ENCODE measurements around the gene OR8A1.
"Not testable (repeated sequence)": the region's sequence is repeated elsewhere in the genome, so short reads cannot be mapped to it uniquely, and the experiment has no call there.

OR8A1 gene

GRCh38 chr11:124600621-124601320 lies 31.0 kb downstream of the OR8A1 start:
- no peaks in the 10 kb centered on the region for H3K9me3 ChIP-seq (ENCODE audit: control insufficient read depth, low read length)
- no peaks in the 10 kb centered on the region for H3K36me3 ChIP-seq (ENCODE audit: control insufficient read depth, insufficient read depth, low read length)
- no peaks in the 10 kb centered on the region for H3K27me3 ChIP-seq (ENCODE audit: control insufficient read depth, insufficient read depth, low read length)
- H3K4me3 ChIP-seq (ENCODE audit: low read length) = no peak overlapping the region
- H3K9ac ChIP-seq (ENCODE audit: low read length) = no peak overlapping the region
- H3K4me1 ChIP-seq (ENCODE audit: control insufficient read depth, insufficient read depth, low read length) = no peaks in the 10 kb centered on the region

GRCh38 chr11:124602193-124602592 lies 32.4 kb downstream of the OR8A1 start:
- no peaks in the 10 kb centered on the region for H3K36me3 ChIP-seq (ENCODE audit: control insufficient read depth, insufficient read depth, low read length)
- no peaks in the 10 kb centered on the region for H3K9me3 ChIP-seq (ENCODE audit: control insufficient read depth, low read length)
- H3K9ac ChIP-seq (ENCODE audit: low read length) = no peak overlapping the region
- H3K27me3 ChIP-seq (ENCODE audit: control insufficient read depth, insufficient read depth, low read length) = no peaks in the 10 kb centered on the region
- no peak overlapping the region for H3K4me3 ChIP-seq (ENCODE audit: low read length)
- H3K4me1 ChIP-seq (ENCODE audit: control insufficient read depth, insufficient read depth, low read length) = no peaks in the 10 kb centered on the region

- H3K9me3 ChIP-seq (ENCODE audit: control insufficient read depth, low read length); H3K9ac ChIP-seq (ENCODE audit: low read length); H3K36me3 ChIP-seq (ENCODE audit: control insufficient read depth, insufficient read depth, low read length); H3K4me1 ChIP-seq (ENCODE audit: control insufficient read depth, insufficient read depth, low read length); H3K27me3 ChIP-seq (ENCODE audit: control insufficient read depth, insufficient read depth, low read length); H3K4me3 ChIP-seq (ENCODE audit: low read length): not testable (repeated sequence)
Observed at GRCh38 chr11:124602723-124603122, 32.9 kb downstream of the OR8A1 start.

GRCh38 chr11:124605719-124606118 lies 35.9 kb downstream of the OR8A1 start:
- Histone ChIP-seq H3K4me3 (ENCODE audit: low read length) (no peak overlapping the region), H3K27me3 (ENCODE audit: control insufficient read depth, insufficient read depth, low read length) (no peaks in the 10 kb centered on the region), H3K36me3 (ENCODE audit: control insufficient read depth, insufficient read depth, low read length) (no peaks in the 10 kb centered on the region), H3K4me1 (ENCODE audit: control insufficient read depth, insufficient read depth, low read length) (no peaks in the 10 kb centered on the region), H3K9me3 (ENCODE audit: control insufficient read depth, low read length) (no peaks in the 10 kb centered on the region), H3K9ac (ENCODE audit: low read length) (no peak overlapping the region)

GRCh38 chr11:124608147-124608546 lies 38.4 kb downstream of the OR8A1 start:
- no peaks in the 10 kb centered on the region for H3K36me3 ChIP-seq (ENCODE audit: control insufficient read depth, insufficient read depth, low read length)
- H3K4me3 ChIP-seq (ENCODE audit: low read length) = no peak overlapping the region
- H3K9me3 ChIP-seq (ENCODE audit: control insufficient read depth, low read length) = no peaks in the 10 kb centered on the region
- no peaks in the 10 kb centered on the region for H3K4me1 ChIP-seq (ENCODE audit: control insufficient read depth, insufficient read depth, low read length)
- H3K27me3 ChIP-seq (ENCODE audit: control insufficient read depth, insufficient read depth, low read length) = no peaks in the 10 kb centered on the region
- no peak overlapping the region for H3K9ac ChIP-seq (ENCODE audit: low read length)

- no peaks in the 10 kb centered on the region for H3K9me3 ChIP-seq (ENCODE audit: control insufficient read depth, low read length)
- H3K36me3 ChIP-seq (ENCODE audit: control insufficient read depth, insufficient read depth, low read length) = no peaks in the 10 kb centered on the region
- peaks cover 2% of the 10 kb centered on the region for H3K27me3 ChIP-seq (ENCODE audit: control insufficient read depth, insufficient read depth, low read length)
- H3K4me1 ChIP-seq (ENCODE audit: control insufficient read depth, insufficient read depth, low read length) = no peaks in the 10 kb centered on the region
- no peak overlapping the region for H3K4me3 ChIP-seq (ENCODE audit: low read length)
- H3K9ac ChIP-seq (ENCODE audit: low read length) = no peak overlapping the region
Observed at GRCh38 chr11:124610295-124610694, 40.5 kb downstream of the OR8A1 start.

GRCh38 chr11:124611064-124611463 lies 41.3 kb downstream of the OR8A1 start, which contains the start of gene PANX3:
PANX3 (plus strand) TSS chr11:124611428; CDS start chr11:124611557, 129 bp downstream.
- no peaks in the 10 kb centered on the region for H3K36me3 ChIP-seq (ENCODE audit: control insufficient read depth, insufficient read depth, low read length)
- no peak within 1 kb of the TSS for H3K4me3 ChIP-seq (ENCODE audit: low read length)
- no peaks in the 10 kb centered on the region for H3K9me3 ChIP-seq (ENCODE audit: control insufficient read depth, low read length)
- no peaks in the 10 kb centered on the region for H3K4me1 ChIP-seq (ENCODE audit: control insufficient read depth, insufficient read depth, low read length)
- peaks cover 2% of the 10 kb centered on the region for H3K27me3 ChIP-seq (ENCODE audit: control insufficient read depth, insufficient read depth, low read length)
- no peak within 1 kb of the TSS for H3K9ac ChIP-seq (ENCODE audit: low read length)

- H3K36me3 ChIP-seq (ENCODE audit: control insufficient read depth, insufficient read depth, low read length) = no peaks in the 10 kb centered on the region
- no peak overlapping the region for H3K4me3 ChIP-seq (ENCODE audit: low read length)
- no peaks in the 10 kb centered on the region for H3K4me1 ChIP-seq (ENCODE audit: control insufficient read depth, insufficient read depth, low read length)
- H3K9me3 ChIP-seq (ENCODE audit: control insufficient read depth, low read length) = no peaks in the 10 kb centered on the region
- H3K27me3 ChIP-seq (ENCODE audit: control insufficient read depth, insufficient read depth, low read length) = peaks cover 2% of the 10 kb centered on the region
- H3K9ac ChIP-seq (ENCODE audit: low read length) = no peak overlapping the region
Observed at GRCh38 chr11:124612045-124612444, 42.2 kb downstream of the OR8A1 start.

- Histone ChIP-seq H3K27me3 (ENCODE audit: control insufficient read depth, insufficient read depth, low read length) (peaks cover 2% of the 10 kb centered on the region), H3K4me3 (ENCODE audit: low read length) (no peak overlapping the region), H3K36me3 (ENCODE audit: control insufficient read depth, insufficient read depth, low read length) (no peaks in the 10 kb centered on the region), H3K4me1 (ENCODE audit: control insufficient read depth, insufficient read depth, low read length) (no peaks in the 10 kb centered on the region), H3K9ac (ENCODE audit: low read length) (no peak overlapping the region), H3K9me3 (ENCODE audit: control insufficient read depth, low read length) (no peaks in the 10 kb centered on the region)
Observed at GRCh38 chr11:124612567-124613246, 42.9 kb downstream of the OR8A1 start.

GRCh38 chr11:124618863-124619262 lies 49.1 kb downstream of the OR8A1 start:
- no peaks in the 10 kb centered on the region for H3K36me3 ChIP-seq (ENCODE audit: control insufficient read depth, insufficient read depth, low read length)
- H3K4me3 ChIP-seq (ENCODE audit: low read length) = no peak overlapping the region
- no peak overlapping the region for H3K9ac ChIP-seq (ENCODE audit: low read length)
- peaks cover 5% of the 10 kb centered on the region for H3K27me3 ChIP-seq (ENCODE audit: control insufficient read depth, insufficient read depth, low read length)
- no peaks in the 10 kb centered on the region for H3K9me3 ChIP-seq (ENCODE audit: control insufficient read depth, low read length)
- H3K4me1 ChIP-seq (ENCODE audit: control insufficient read depth, insufficient read depth, low read length) = peaks cover 5% of the 10 kb centered on the region

Measured in mucosa of stomach (tissue), 1 donor.